HEK293 (cell line): Measurements from ENCODE around the gene BTBD9.

Experiments used
- GLIS1 ChIP-seq: fragments of 450-650 bp; formaldehyde crosslinking; IDR thresholded peaks from 2 replicates; pipeline ENCODE4 v1.5.1; 2016; ENCODE audit warnings: missing biosample characterization, missing genetic modification characterization
- HOXD13 ChIP-seq: sonication (generic); formaldehyde crosslinking; IDR thresholded peaks from 2 replicates; pipeline ENCODE4 v1.8.0; 2022; ENCODE audit warnings: missing genetic modification reagents, borderline replicate concordance
- KLF16 ChIP-seq: fragments of 450-650 bp; formaldehyde crosslinking; IDR thresholded peaks from 2 replicates; pipeline ENCODE4 v1.5.1; 2017; ENCODE audit warnings: missing biosample characterization, missing genetic modification characterization
- PRDM1 ChIP-seq: fragments of 450-650 bp; formaldehyde crosslinking; IDR thresholded peaks from 2 replicates; pipeline ENCODE4; 2016; ENCODE audit warnings: missing biosample characterization, missing genetic modification characterization
- PRDM6 ChIP-seq: fragments of 450-650 bp; formaldehyde crosslinking; IDR thresholded peaks from 2 replicates; pipeline ENCODE4 v1.5.1; 2017; ENCODE audit warnings: missing biosample characterization, missing genetic modification characterization
- SP7 ChIP-seq: fragments of 450-650 bp; formaldehyde crosslinking; IDR thresholded peaks from 2 replicates; pipeline ENCODE4 v1.5.1; 2016; ENCODE audit warnings: missing biosample characterization, missing genetic modification characterization
- TRIM28 ChIP-seq: IDR thresholded peaks from 2 replicates; pipeline ENCODE4 v1.6.1; 2011; ENCODE audit warnings: low read length, control low read depth, borderline replicate concordance
- WT1 ChIP-seq: fragments of 450-650 bp; formaldehyde crosslinking; IDR thresholded peaks from 2 replicates; pipeline ENCODE4 v1.5.1; 2016; ENCODE audit warnings: missing biosample characterization, missing genetic modification characterization
- YY1 ChIP-seq: fragments of 450-650 bp; formaldehyde crosslinking; IDR thresholded peaks from 2 replicates; pipeline ENCODE4 v1.5.1; 2018; ENCODE audit warnings: missing biosample characterization, missing genetic modification characterization
- ZBTB10 ChIP-seq: fragments of 450-650 bp; formaldehyde crosslinking; IDR thresholded peaks from 2 replicates; pipeline ENCODE4 v1.5.1; 2016; ENCODE audit warnings: missing biosample characterization, missing genetic modification characterization
- ZBTB49 ChIP-seq: fragments of 450-650 bp; formaldehyde crosslinking; IDR thresholded peaks from 2 replicates; pipeline ENCODE4 v1.5.1; 2016; ENCODE audit warnings: missing biosample characterization, missing genetic modification characterization, low read depth
- ZNF112 ChIP-seq: fragments of 450-650 bp; formaldehyde crosslinking; IDR thresholded peaks from 2 replicates; pipeline ENCODE4 v1.5.0; 2017; ENCODE audit warnings: missing biosample characterization, missing genetic modification characterization
- ZNF138 ChIP-seq: fragments of 450-650 bp; formaldehyde crosslinking; IDR thresholded peaks from 2 replicates; pipeline ENCODE4 v1.5.1; 2016; ENCODE audit warnings: missing biosample characterization, missing genetic modification characterization, borderline replicate concordance
- ZNF148 ChIP-seq: fragments of 450-650 bp; formaldehyde crosslinking; IDR thresholded peaks from 2 replicates; pipeline ENCODE4 v1.5.0; 2017; ENCODE audit warnings: missing biosample characterization, missing genetic modification characterization, borderline replicate concordance
- ZNF2 ChIP-seq: fragments of 450-650 bp; formaldehyde crosslinking; IDR thresholded peaks from 2 replicates; pipeline ENCODE4 v1.5.1; 2016; ENCODE audit warnings: missing biosample characterization, missing genetic modification characterization
- ZNF248 ChIP-seq: fragments of 450-650 bp; formaldehyde crosslinking; IDR thresholded peaks from 2 replicates; pipeline ENCODE4 v1.5.1; 2017; ENCODE audit warnings: missing biosample characterization, missing genetic modification characterization
- ZNF26 ChIP-seq: fragments of 450-650 bp; formaldehyde crosslinking; IDR thresholded peaks from 2 replicates; pipeline ENCODE4 v1.5.1; 2016; ENCODE audit warnings: missing biosample characterization, missing genetic modification characterization
- ZNF350 ChIP-seq: fragments of 450-650 bp; formaldehyde crosslinking; IDR thresholded peaks from 2 replicates; pipeline ENCODE4 v1.5.0; 2017; ENCODE audit warnings: missing biosample characterization, mild to moderate bottlenecking, missing genetic modification characterization
- ZNF449 ChIP-seq: fragments of 450-650 bp; formaldehyde crosslinking; IDR thresholded peaks from 2 replicates; pipeline ENCODE4 v1.5.1; 2017; ENCODE audit warnings: missing biosample characterization, mild to moderate bottlenecking, missing genetic modification characterization, moderate library complexity
- ZNF488 ChIP-seq: fragments of 450-650 bp; formaldehyde crosslinking; IDR thresholded peaks from 2 replicates; pipeline ENCODE4 v1.5.1; 2016; ENCODE audit warnings: missing biosample characterization, missing genetic modification characterization
- ZNF555 ChIP-seq: fragments of 450-650 bp; formaldehyde crosslinking; conservative IDR thresholded peaks from 2 replicates; pipeline ENCODE4 v1.5.1; 2017; ENCODE audit warnings: missing biosample characterization, mild to moderate bottlenecking, missing genetic modification characterization, inconsistent platforms
- ZNF571 ChIP-seq: fragments of 450-650 bp; formaldehyde crosslinking; IDR thresholded peaks from 2 replicates; pipeline ENCODE4 v1.5.0; 2017; ENCODE audit warnings: missing biosample characterization, missing genetic modification characterization
- ZNF585B ChIP-seq: fragments of 450-650 bp; formaldehyde crosslinking; IDR thresholded peaks from 2 replicates; pipeline ENCODE4 v1.5.1; 2016; ENCODE audit warnings: missing biosample characterization, missing genetic modification characterization
- ZNF596 ChIP-seq: fragments of 450-650 bp; IDR thresholded peaks from 2 replicates; pipeline ENCODE4 v1.5.0; 2018; ENCODE audit warnings: missing biosample characterization, mild to moderate bottlenecking, missing genetic modification characterization, moderate library complexity
- ZNF600 ChIP-seq: fragments of 450-650 bp; formaldehyde crosslinking; IDR thresholded peaks from 2 replicates; pipeline ENCODE4 v1.5.1; 2016; ENCODE audit warnings: missing biosample characterization, missing genetic modification characterization
- ZNF623 ChIP-seq: fragments of 450-650 bp; formaldehyde crosslinking; IDR thresholded peaks from 2 replicates; pipeline ENCODE4 v1.5.1; 2016; ENCODE audit warnings: missing biosample characterization, missing genetic modification characterization
- ZNF626 ChIP-seq: fragments of 450-650 bp; sonication (Bioruptor Pico); formaldehyde crosslinking; IDR thresholded peaks from 2 replicates; pipeline ENCODE4 v1.5.1; 2018; ENCODE audit warnings: missing biosample characterization, missing genetic modification characterization, inconsistent platforms
- ZNF660 ChIP-seq: fragments of 450-650 bp; IDR thresholded peaks from 2 replicates; pipeline ENCODE4 v1.5.1; 2018; ENCODE audit warnings: missing biosample characterization, mild to moderate bottlenecking, missing genetic modification characterization
- ZNF76 ChIP-seq: fragments of 450-650 bp; formaldehyde crosslinking; IDR thresholded peaks from 2 replicates; pipeline ENCODE4; 2016; ENCODE audit warnings: low read depth, missing biosample characterization, missing genetic modification characterization, borderline replicate concordance

Gene BTBD9

GRCh38 chr6:38604700-38605099, 35.0 kb downstream of the BTBD9 start (continued):
- TF ChIP-seq SP7 (tag by site-specific recombination) = peak; percentile 66
- TF ChIP-seq ZNF596 = no peak
- TF ChIP-seq YY1 = no peak
- no peak for TF ChIP-seq ZNF148 (tag by site-specific recombination)
- TF ChIP-seq GLIS1 = peak; percentile 19; the same call in 1 of the 2 replicates
- TF ChIP-seq TRIM28 = no peak
- TF ChIP-seq PRDM1 (tag by site-specific recombination) = no peak
- no peak for TF ChIP-seq ZNF2 (tag by site-specific recombination)
- no peak for TF ChIP-seq HOXD13 (CRISPR knock-in tag)
- no peak for TF ChIP-seq ZNF112 (tag by site-specific recombination)
- TF ChIP-seq ZNF26 (tag by site-specific recombination) = no peak
- TF ChIP-seq ZNF571 (tag by site-specific recombination) = no peak
- TF ChIP-seq ZNF449 (tag by site-specific recombination) = peak; percentile 42; the same call in 1 of the 2 replicates
- no peak for TF ChIP-seq ZNF248 (tag by site-specific recombination)
- TF ChIP-seq ZBTB10 (tag by site-specific recombination) = no peak
- no peak for TF ChIP-seq ZNF488 (tag by site-specific recombination)
- no peak for TF ChIP-seq ZNF626 (tag by site-specific recombination)
- TF ChIP-seq ZNF76 (tag by site-specific recombination) = no peak
- no peak for TF ChIP-seq ZNF600 (tag by site-specific recombination)
- 0 out of 2 replicates have a peak, but pooled peaks have one; percentile 26 for TF ChIP-seq ZNF660 (tag by site-specific recombination)
- TF ChIP-seq ZNF585B (tag by site-specific recombination) = no peak
- TF ChIP-seq ZBTB49 (tag by site-specific recombination) = no peak
- TF ChIP-seq ZNF138 (tag by site-specific recombination) = no peak
- TF ChIP-seq KLF16 = no peak
- TF ChIP-seq PRDM6 (tag by site-specific recombination) = peak; percentile 62
- no peak for TF ChIP-seq ZNF555
- no peak for TF ChIP-seq ZNF623 (tag by site-specific recombination)
- peak; percentile 84 for TF ChIP-seq WT1
- TF ChIP-seq ZNF350 (tag by site-specific recombination) = no peak
